Nephron progenitor cell (in vitro differentiated cells): Measurements from ENCODE around the gene KCNQ1.

ENCODE experiments used
- DNase-seq: peaks from one replicate; pipeline ENCODE4 v3.0.0; 2021
- H3K27ac Mint-ChIP-seq: 2 replicates; pipeline ENCODE4 v1.8.0; 2021; ENCODE audit warnings: mild to moderate bottlenecking, moderate library complexity, mixed read lengths
- H3K27me3 Mint-ChIP-seq: 2 replicates; pipeline ENCODE4 v1.8.0; 2021; ENCODE audit warnings: mild to moderate bottlenecking, low read depth, mixed read lengths; ENCODE audit not compliant: poor library complexity
- H3K36me3 Mint-ChIP-seq: 2 replicates; pipeline ENCODE4 v1.8.0; 2021; ENCODE audit warnings: low read depth, mixed read lengths
- H3K4me1 Mint-ChIP-seq: 2 replicates; pipeline ENCODE4 v1.8.0; 2021; ENCODE audit warnings: mixed read lengths
- H3K4me3 Mint-ChIP-seq: 2 replicates; pipeline ENCODE4 v1.8.0; 2021; ENCODE audit warnings: mild to moderate bottlenecking, moderate library complexity, mixed read lengths
- H3K9me3 Mint-ChIP-seq: 2 replicates; pipeline ENCODE4 v1.8.0; 2021; ENCODE audit warnings: mild to moderate bottlenecking, moderate library complexity, mixed read lengths
- TF ChIP-seq, protein P1 (sequence below): fragments of 200-600 bp; sonication (generic); IDR thresholded peaks from 2 replicates; pipeline ENCODE4 v1.5.0; 2021; ENCODE audit warnings: antibody characterized with exemption

The KCNQ1 gene

GRCh38 chr11:2794046-2794967, 349.5 kb downstream of the KCNQ1 start:
- H3K27ac Mint-ChIP-seq: no peak overlapping the region
- peak; percentile 1 for DNase-seq
- H3K4me1 Mint-ChIP-seq: peaks cover 42% of the 10 kb centered on the region
- peaks cover 9% of the 10 kb centered on the region for H3K36me3 Mint-ChIP-seq
- TF ChIP-seq, protein P1, sequence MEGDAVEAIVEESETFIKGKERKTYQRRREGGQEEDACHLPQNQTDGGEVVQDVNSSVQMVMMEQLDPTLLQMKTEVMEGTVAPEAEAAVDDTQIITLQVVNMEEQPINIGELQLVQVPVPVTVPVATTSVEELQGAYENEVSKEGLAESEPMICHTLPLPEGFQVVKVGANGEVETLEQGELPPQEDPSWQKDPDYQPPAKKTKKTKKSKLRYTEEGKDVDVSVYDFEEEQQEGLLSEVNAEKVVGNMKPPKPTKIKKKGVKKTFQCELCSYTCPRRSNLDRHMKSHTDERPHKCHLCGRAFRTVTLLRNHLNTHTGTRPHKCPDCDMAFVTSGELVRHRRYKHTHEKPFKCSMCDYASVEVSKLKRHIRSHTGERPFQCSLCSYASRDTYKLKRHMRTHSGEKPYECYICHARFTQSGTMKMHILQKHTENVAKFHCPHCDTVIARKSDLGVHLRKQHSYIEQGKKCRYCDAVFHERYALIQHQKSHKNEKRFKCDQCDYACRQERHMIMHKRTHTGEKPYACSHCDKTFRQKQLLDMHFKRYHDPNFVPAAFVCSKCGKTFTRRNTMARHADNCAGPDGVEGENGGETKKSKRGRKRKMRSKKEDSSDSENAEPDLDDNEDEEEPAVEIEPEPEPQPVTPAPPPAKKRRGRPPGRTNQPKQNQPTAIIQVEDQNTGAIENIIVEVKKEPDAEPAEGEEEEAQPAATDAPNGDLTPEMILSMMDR: no peak
- peaks cover 12% of the 10 kb centered on the region for H3K9me3 Mint-ChIP-seq
- peaks cover 20% of the 10 kb centered on the region for H3K27me3 Mint-ChIP-seq
- no peak overlapping the region for H3K4me3 Mint-ChIP-seq

DNA sequence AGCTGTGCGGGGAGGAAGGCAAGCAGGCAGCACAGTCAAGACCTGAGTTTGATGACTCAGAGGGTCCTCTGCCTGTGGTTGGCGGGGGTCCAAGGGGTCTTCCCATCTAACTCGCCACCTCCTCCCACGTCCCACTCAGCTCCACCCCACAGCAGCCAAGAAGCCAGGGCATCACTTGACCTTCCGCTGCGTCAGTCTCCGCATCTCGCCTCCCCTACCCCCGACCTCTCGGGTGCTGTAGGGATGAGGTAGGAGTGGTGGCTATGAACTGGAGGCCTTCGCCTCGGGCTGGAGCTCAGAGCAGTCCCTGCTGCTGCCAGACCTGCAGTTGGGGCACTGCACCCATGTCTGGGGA, 350.1 kb downstream of the KCNQ1 start:
- TF ChIP-seq, protein P1: no peak
- peaks cover 40% of the 10 kb centered on the region for H3K4me1 Mint-ChIP-seq
- H3K4me3 Mint-ChIP-seq: no peak overlapping the region
- H3K36me3 Mint-ChIP-seq: peaks cover 12% of the 10 kb centered on the region
- DNase-seq: peak; percentile 0
- peaks cover 20% of the 10 kb centered on the region for H3K27me3 Mint-ChIP-seq
- no peak overlapping the region for H3K27ac Mint-ChIP-seq
- H3K9me3 Mint-ChIP-seq: peaks cover 15% of the 10 kb centered on the region

- Mint-ChIP-seq H3K9me3 (peaks cover 15% of the 10 kb centered on the region), H3K36me3 (peaks cover 12% of the 10 kb centered on the region), H3K27ac (no peak overlapping the region), H3K27me3 (peaks cover 20% of the 10 kb centered on the region), H3K4me1 (peaks cover 40% of the 10 kb centered on the region), H3K4me3 (no peak overlapping the region)
- DNase-seq: no peak
- TF ChIP-seq, protein P1: no peak
Measured at GRCh38 chr11:2795491-2795991, 350.7 kb downstream of the KCNQ1 start.

GRCh38 chr11:2796091-2796490, 351.3 kb downstream of the KCNQ1 start:
- Mint-ChIP-seq H3K9me3 (peaks cover 15% of the 10 kb centered on the region), H3K27ac (peak overlapping the region; percentile 54), H3K4me1 (peaks cover 44% of the 10 kb centered on the region), H3K27me3 (peaks cover 20% of the 10 kb centered on the region), H3K4me3 (peak overlapping the region; percentile 34), H3K36me3 (peaks cover 12% of the 10 kb centered on the region)
- DNase-seq: no peak
- TF ChIP-seq, protein P1: no peak

GRCh38 chr11:2796508-2797113, 351.8 kb downstream of the KCNQ1 start:
- peaks cover 20% of the 10 kb centered on the region for H3K27me3 Mint-ChIP-seq
- H3K9me3 Mint-ChIP-seq: peaks cover 15% of the 10 kb centered on the region

More at GRCh38 chr11:2796508-2797113, 351.8 kb downstream of the KCNQ1 start:
- TF ChIP-seq, protein P1: no peak
- Mint-ChIP-seq H3K27ac (no peak overlapping the region), H3K36me3 (peaks cover 12% of the 10 kb centered on the region), H3K4me1 (peaks cover 48% of the 10 kb centered on the region), H3K4me3 (no peak overlapping the region)
- DNase-seq: no peak
